Activated CD4-positive, alpha-beta memory T cell treated with anti-CD3 and anti-CD28 coated beads for 36 hours (primary cell): ENCODE measurements around the gene TMED10. TPM values are rescaled to one million over a fixed set of nuclear protein-coding genes. Genes with fewer than 3 reads are reported as not detected.

Experiments
- CTCF ChIA-PET: fragments of 350-600 bp; sonication (Branson Sonifier 250); formaldehyde crosslinking; loops from one replicate; lab custom pipeline; 2021; ENCODE audit warnings: antibody characterized with exemption, inconsistent platforms; lab: Charles Lee
- POLR2A ChIA-PET: fragments of 350-600 bp; sonication (Branson Sonifier 250); formaldehyde crosslinking; loops from one replicate; lab custom pipeline; 2021; ENCODE audit warnings: antibody characterized with exemption; lab: Charles Lee
- DNase-seq: peaks from one replicate; pipeline ENCODE4 v3.0.0-alpha.2; 2020
- H3K27ac Mint-ChIP-seq: one replicate; pipeline ENCODE4 v1.8.0; 2021; ENCODE audit warnings: mixed read lengths
- H3K27me3 Mint-ChIP-seq: one replicate; pipeline ENCODE4 v1.8.0; 2021; ENCODE audit warnings: mixed read lengths
- H3K36me3 Mint-ChIP-seq: one replicate; pipeline ENCODE4 v1.8.0; 2021; ENCODE audit warnings: mixed read lengths
- H3K4me1 Mint-ChIP-seq: one replicate; pipeline ENCODE4 v1.8.0; 2021; ENCODE audit warnings: low read depth, mixed read lengths
- H3K4me3 Mint-ChIP-seq: one replicate; pipeline ENCODE4 v1.8.0; 2021; ENCODE audit warnings: mild to moderate bottlenecking, mixed read lengths
- H3K9me3 Mint-ChIP-seq: one replicate; pipeline ENCODE4 v1.8.0; 2021; ENCODE audit warnings: mixed read lengths
- intact Hi-C: fragments of 100-400 bp; cut with micrococcal nuclease; formaldehyde crosslinking; loops from one replicate; pipeline ENCODE4 v1.15.1; 2023
- total RNA-seq, 2 experiments: library from RNA; stranded (reverse); gene quantifications; one replicate each; pipeline ENCODE4 v1.2.3, GENCODE V29; 2021

Gene TMED10
- total RNA-seq, 2 experiments from 2014 or later = 189 to 201 TPM

- peak; percentile 50 for DNase-seq
- peaks cover 13% of the 10 kb centered on the region for H3K36me3 Mint-ChIP-seq
- peak overlapping the region; percentile 60 for H3K27ac Mint-ChIP-seq
- no peaks in the 10 kb centered on the region for H3K9me3 Mint-ChIP-seq
- peak overlapping the region; percentile 31 for H3K4me3 Mint-ChIP-seq
- ChIA-PET CTCF (interaction anchor here (0.6 to 10.9 kb wide), 5 partner anchors 131 to 331 kb away, joined by 3 to 280 read pairs (median 3); no protein-coding TSS in a partner anchor), POLR2A (interaction anchor here (0.6 to 0.8 kb wide), 4 partner anchors 31 to 398 kb away, joined by 3 to 5 read pairs (median 3); no protein-coding TSS in a partner anchor)
- intact Hi-C loops = loop anchor here (10.0 kb wide), 1 partner anchor 401 kb away; the partner anchor contains the start of gene BATF
- H3K4me1 Mint-ChIP-seq = peaks cover 54% of the 10 kb centered on the region
- no peaks in the 10 kb centered on the region for H3K27me3 Mint-ChIP-seq
These were observed 52.4 kb downstream of the TMED10 start for GRCh38 chr14:75123991-75124390.

- ChIA-PET CTCF (no interaction called here), POLR2A (no interaction called here)
These were observed 54.9 kb downstream of the TMED10 start for GRCh38 chr14:75121552-75121951.

GRCh38 chr14:75120541-75121291, 55.7 kb downstream of the TMED10 start:
- Mint-ChIP-seq H3K36me3 (peaks cover 22% of the 10 kb centered on the region), H3K27me3 (no peaks in the 10 kb centered on the region), H3K4me1 (peaks cover 37% of the 10 kb centered on the region), H3K9me3 (no peaks in the 10 kb centered on the region), H3K4me3 (no peak overlapping the region), H3K27ac (no peak overlapping the region)
- intact Hi-C loops = loop anchor here (10.0 kb wide), 1 partner anchor 404 kb away; the partner anchor contains the start of gene BATF
- DNase-seq = no peak
- ChIA-PET POLR2A (no interaction called here), CTCF (interaction anchor here (1.0 kb wide), 1 partner anchor 213 kb away, joined by 3 read pairs; no protein-coding TSS in a partner anchor)

More at GRCh38 chr14:75121552-75121951, 54.9 kb downstream of the TMED10 start:
- H3K27ac Mint-ChIP-seq = no peak overlapping the region
- H3K9me3 Mint-ChIP-seq = no peaks in the 10 kb centered on the region
- H3K4me1 Mint-ChIP-seq = peaks cover 41% of the 10 kb centered on the region
- H3K27me3 Mint-ChIP-seq = no peaks in the 10 kb centered on the region
- no peak for DNase-seq
- peaks cover 19% of the 10 kb centered on the region for H3K36me3 Mint-ChIP-seq
- H3K4me3 Mint-ChIP-seq = no peak overlapping the region
- intact Hi-C loops = loop anchor here (10.0 kb wide), 1 partner anchor 403 kb away; the partner anchor contains the start of gene BATF

GRCh38 chr14:75119056-75119455, 57.4 kb downstream of the TMED10 start:
- POLR2A ChIA-PET = no interaction called here
- H3K27ac Mint-ChIP-seq = no peak overlapping the region
- no peak for DNase-seq
- CTCF ChIA-PET = no interaction called here
- H3K4me1 Mint-ChIP-seq = peaks cover 25% of the 10 kb centered on the region
- H3K27me3 Mint-ChIP-seq = no peaks in the 10 kb centered on the region
- H3K4me3 Mint-ChIP-seq = no peak overlapping the region
- peaks cover 26% of the 10 kb centered on the region for H3K36me3 Mint-ChIP-seq
- intact Hi-C loops = no loop called here
- no peaks in the 10 kb centered on the region for H3K9me3 Mint-ChIP-seq

- ChIA-PET CTCF (no interaction called here), POLR2A (no interaction called here)
- Mint-ChIP-seq H3K27me3 (no peaks in the 10 kb centered on the region), H3K36me3 (peaks cover 43% of the 10 kb centered on the region), H3K9me3 (no peaks in the 10 kb centered on the region), H3K4me1 (peaks cover 5% of the 10 kb centered on the region), H3K4me3 (no peak overlapping the region), H3K27ac (no peak overlapping the region)
- intact Hi-C loops = no loop called here
- no peak for DNase-seq
These were observed 62.4 kb downstream of the TMED10 start for GRCh38 chr14:75113932-75114539.

- Mint-ChIP-seq H3K36me3 (peaks cover 46% of the 10 kb centered on the region), H3K27ac (no peak overlapping the region), H3K27me3 (no peaks in the 10 kb centered on the region), H3K4me3 (no peak overlapping the region), H3K4me1 (peaks cover 5% of the 10 kb centered on the region), H3K9me3 (no peaks in the 10 kb centered on the region)
- CTCF ChIA-PET = interaction anchor here (0.6 kb wide), 1 partner anchor 187 kb away, joined by 4 read pairs; no protein-coding TSS in a partner anchor
- intact Hi-C loops = no loop called here
- POLR2A ChIA-PET = no interaction called here
- no peak for DNase-seq
These were observed 66.5 kb downstream of the TMED10 start for GRCh38 chr14:75109877-75110276.

- DNase-seq = no peak
- Mint-ChIP-seq H3K36me3 (peaks cover 50% of the 10 kb centered on the region), H3K4me1 (no peaks in the 10 kb centered on the region), H3K27me3 (no peaks in the 10 kb centered on the region), H3K9me3 (no peaks in the 10 kb centered on the region), H3K27ac (no peak overlapping the region), H3K4me3 (no peak overlapping the region)
- ChIA-PET POLR2A (no interaction called here), CTCF (interaction anchor here (0.7 to 1.1 kb wide), 3 partner anchors 18 to 265 kb away, joined by 3 to 5 read pairs (median 5); partner anchors contain the start of gene RPS6KL1)
- intact Hi-C loops = no loop called here
These were observed 69.2 kb downstream of the TMED10 start for GRCh38 chr14:75107186-75107585.

GRCh38 chr14:75101491-75101890, 74.9 kb downstream of the TMED10 start:
- ChIA-PET POLR2A (no interaction called here), CTCF (interaction anchor here (2.9 kb wide), 1 partner anchor 13 kb away, joined by 16 read pairs; no protein-coding TSS in a partner anchor)
- Mint-ChIP-seq H3K9me3 (no peaks in the 10 kb centered on the region), H3K27ac (no peak overlapping the region), H3K4me1 (no peaks in the 10 kb centered on the region), H3K36me3 (peaks cover 41% of the 10 kb centered on the region), H3K4me3 (no peak overlapping the region), H3K27me3 (no peaks in the 10 kb centered on the region)
- intact Hi-C loops = no loop called here
- no peak for DNase-seq

- CTCF ChIA-PET = interaction anchor here (1.2 to 1.8 kb wide), 3 partner anchors 10 to 238 kb away, joined by 3 to 5 read pairs (median 5); no protein-coding TSS in a partner anchor
- no peak overlapping the region for H3K27ac Mint-ChIP-seq
These were observed 77.7 kb downstream of the TMED10 start for GRCh38 chr14:75098682-75099081.

GRCh38 chr14:75098212-75098611, 78.2 kb downstream of the TMED10 start:
- intact Hi-C loops = no loop called here
- H3K36me3 Mint-ChIP-seq = peaks cover 34% of the 10 kb centered on the region
- no peak for DNase-seq
- no peaks in the 10 kb centered on the region for H3K27me3 Mint-ChIP-seq
- H3K4me3 Mint-ChIP-seq = no peak overlapping the region
- H3K9me3 Mint-ChIP-seq = no peaks in the 10 kb centered on the region
- CTCF ChIA-PET = interaction anchor here (1.2 to 1.8 kb wide), 3 partner anchors 10 to 237 kb away, joined by 3 to 5 read pairs (median 5); no protein-coding TSS in a partner anchor
- no peaks in the 10 kb centered on the region for H3K4me1 Mint-ChIP-seq
- H3K27ac Mint-ChIP-seq = no peak overlapping the region
- POLR2A ChIA-PET = no interaction called here

More at GRCh38 chr14:75098682-75099081, 77.7 kb downstream of the TMED10 start:
- Mint-ChIP-seq H3K36me3 (peaks cover 38% of the 10 kb centered on the region), H3K4me3 (no peak overlapping the region), H3K4me1 (no peaks in the 10 kb centered on the region), H3K27me3 (no peaks in the 10 kb centered on the region), H3K9me3 (no peaks in the 10 kb centered on the region)
- intact Hi-C loops = no loop called here
- POLR2A ChIA-PET = no interaction called here
- no peak for DNase-seq

GRCh38 chr14:75096959-75097358, 79.5 kb downstream of the TMED10 start:
- DNase-seq = no peak
- Mint-ChIP-seq H3K4me1 (no peaks in the 10 kb centered on the region), H3K9me3 (no peaks in the 10 kb centered on the region), H3K36me3 (peaks cover 33% of the 10 kb centered on the region), H3K4me3 (no peak overlapping the region), H3K27ac (no peak overlapping the region), H3K27me3 (no peaks in the 10 kb centered on the region)
- ChIA-PET POLR2A (no interaction called here), CTCF (no interaction called here)
- intact Hi-C loops = no loop called here

- ChIA-PET CTCF (interaction anchor here (1.0 kb wide), 1 partner anchor 235 kb away, joined by 4 read pairs; no protein-coding TSS in a partner anchor), POLR2A (no interaction called here)
- intact Hi-C loops = no loop called here
- Mint-ChIP-seq H3K36me3 (peaks cover 32% of the 10 kb centered on the region), H3K4me3 (no peak overlapping the region), H3K4me1 (no peaks in the 10 kb centered on the region), H3K9me3 (no peaks in the 10 kb centered on the region), H3K27me3 (no peaks in the 10 kb centered on the region), H3K27ac (no peak overlapping the region)
- DNase-seq = no peak
These were observed 80.7 kb downstream of the TMED10 start for GRCh38 chr14:75095690-75096089.
